Measurements from ENCODE around the gene TXNRD2.

The TXNRD2 gene

DNA sequence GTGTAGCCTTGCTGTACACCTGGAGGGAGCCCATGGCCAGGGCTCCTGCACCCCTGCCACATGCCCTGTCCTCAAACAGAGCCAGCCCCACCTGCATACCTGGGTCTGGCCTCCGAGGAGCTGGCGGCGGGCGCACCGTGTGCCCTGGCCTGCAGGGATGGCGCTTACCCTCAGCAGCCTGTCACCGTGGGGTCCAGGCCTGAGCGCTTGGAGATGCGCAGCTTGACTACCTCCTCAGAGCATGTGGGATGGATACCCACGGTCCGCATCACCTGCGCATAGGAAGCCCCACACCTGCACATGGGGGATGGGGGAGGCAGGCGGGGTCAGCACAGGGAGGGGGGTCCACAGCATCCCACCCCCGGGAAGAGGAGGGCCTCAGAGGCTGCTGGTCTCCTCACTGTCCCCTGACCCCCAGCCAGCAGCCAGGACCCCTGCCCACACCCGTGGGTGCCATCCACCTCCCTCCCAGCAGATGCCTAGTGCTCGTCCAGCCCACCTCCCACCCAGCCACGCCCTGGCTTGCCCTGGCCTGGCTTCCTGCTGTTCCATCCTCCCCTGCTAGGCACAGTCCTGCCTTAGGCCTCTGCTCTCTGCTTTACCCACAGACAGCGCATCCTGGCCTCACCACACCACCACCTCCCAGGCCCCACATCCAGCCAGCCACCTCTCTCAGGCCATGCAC is 64.5 kb downstream of the TXNRD2 start:
- TF ChIP-seq, protein P1, sequence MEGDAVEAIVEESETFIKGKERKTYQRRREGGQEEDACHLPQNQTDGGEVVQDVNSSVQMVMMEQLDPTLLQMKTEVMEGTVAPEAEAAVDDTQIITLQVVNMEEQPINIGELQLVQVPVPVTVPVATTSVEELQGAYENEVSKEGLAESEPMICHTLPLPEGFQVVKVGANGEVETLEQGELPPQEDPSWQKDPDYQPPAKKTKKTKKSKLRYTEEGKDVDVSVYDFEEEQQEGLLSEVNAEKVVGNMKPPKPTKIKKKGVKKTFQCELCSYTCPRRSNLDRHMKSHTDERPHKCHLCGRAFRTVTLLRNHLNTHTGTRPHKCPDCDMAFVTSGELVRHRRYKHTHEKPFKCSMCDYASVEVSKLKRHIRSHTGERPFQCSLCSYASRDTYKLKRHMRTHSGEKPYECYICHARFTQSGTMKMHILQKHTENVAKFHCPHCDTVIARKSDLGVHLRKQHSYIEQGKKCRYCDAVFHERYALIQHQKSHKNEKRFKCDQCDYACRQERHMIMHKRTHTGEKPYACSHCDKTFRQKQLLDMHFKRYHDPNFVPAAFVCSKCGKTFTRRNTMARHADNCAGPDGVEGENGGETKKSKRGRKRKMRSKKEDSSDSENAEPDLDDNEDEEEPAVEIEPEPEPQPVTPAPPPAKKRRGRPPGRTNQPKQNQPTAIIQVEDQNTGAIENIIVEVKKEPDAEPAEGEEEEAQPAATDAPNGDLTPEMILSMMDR (IDR thresholded peaks at IDR 0.05) = no peak

DNA sequence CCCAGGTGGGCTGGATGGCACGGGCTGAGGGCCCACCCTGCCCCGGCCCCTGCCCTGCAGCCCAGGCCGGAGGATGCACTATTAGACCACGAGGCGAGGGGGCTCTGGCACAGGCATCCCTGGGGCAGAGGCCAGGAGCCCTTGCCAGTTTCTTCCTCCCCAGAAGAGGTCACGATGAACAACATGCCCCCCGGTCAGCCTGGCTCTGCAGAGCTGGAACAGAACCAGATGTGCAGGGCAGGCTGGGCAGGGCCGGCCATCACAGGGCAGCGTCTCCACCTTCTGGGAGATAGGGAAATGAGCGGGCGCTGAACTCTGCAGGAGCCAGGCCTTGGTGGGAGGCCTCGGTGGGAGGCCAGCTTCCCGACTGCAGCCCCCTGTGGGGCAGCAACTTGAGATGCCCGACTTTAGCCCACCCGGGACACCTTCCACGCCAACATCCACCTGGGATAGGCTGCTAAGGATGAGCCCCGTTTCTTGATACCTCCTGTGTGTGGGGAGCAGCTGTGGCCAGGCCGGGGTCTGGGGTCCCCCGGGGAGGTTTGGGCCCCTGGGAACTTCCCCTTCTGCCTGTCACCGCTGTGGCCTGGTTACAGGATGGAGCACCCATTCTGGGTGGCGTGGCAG is 65.2 kb downstream of the TXNRD2 start:
- TF ChIP-seq, protein P1 (IDR thresholded peaks at IDR 0.05) = no peak

DNA sequence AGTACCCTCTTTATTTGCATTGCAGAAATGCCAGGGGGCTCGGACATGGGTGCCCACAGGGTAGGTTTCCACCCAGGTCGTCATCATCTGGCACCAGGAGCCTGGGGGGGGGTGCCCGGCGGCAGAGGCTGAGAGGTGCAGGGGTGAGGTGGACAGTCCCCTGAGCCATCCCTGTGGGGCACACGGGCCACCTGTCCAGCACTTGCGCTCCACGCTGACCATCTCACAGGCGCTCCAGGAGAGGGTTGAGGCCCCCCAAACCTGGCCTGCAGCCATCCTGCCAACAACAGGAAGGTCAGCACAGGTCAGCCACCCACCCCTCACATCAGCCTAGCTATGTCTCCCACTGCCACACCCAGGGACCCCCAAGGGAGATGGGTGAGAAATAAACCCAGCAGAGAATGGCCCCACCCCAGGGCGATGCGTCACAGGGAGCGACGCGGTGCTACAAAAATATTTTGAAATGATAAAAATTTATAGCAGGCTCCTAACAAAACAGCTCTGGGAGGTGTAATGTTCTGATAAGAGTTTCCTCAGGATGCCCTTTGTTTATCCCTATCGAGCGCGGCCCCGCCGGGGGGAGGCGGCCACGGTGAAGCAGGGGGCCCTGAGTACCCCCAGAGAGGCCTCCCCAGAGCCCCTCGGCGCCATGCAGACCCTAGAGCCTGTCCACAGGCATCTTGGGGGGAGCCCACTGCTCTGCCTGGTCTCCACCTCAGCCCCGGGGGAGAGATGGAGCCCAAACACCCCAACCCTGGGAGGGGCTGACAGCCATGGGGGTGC is 65.9 kb downstream of the TXNRD2 start:
- TF ChIP-seq, protein P1 (IDR thresholded peaks at IDR 0.05) = no peak

DNA sequence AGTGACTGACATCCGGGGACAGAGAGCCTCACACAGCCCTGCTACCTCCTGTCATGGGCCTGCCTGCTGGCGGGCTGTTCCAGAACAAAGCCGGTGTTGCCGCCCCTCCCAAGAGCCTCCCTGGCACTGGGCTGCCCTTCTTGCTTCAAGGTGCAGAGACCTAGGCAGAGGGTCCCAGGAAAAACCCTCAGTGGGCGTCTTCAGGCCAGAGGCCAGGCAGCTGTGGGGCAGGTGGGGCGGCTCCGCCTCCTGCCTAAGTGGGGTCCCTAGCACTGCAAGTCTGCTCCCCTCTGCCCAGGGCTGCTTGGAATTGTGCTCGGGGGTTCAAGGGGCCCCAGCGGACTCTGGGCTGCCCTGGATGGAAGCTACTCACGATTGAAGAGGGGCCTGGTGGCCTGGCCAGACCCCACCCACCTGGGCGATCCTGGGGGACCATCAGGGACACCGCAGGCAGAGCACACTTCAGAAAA is 66.5 kb downstream of the TXNRD2 start:
- TF ChIP-seq, protein P1 (IDR thresholded peaks at IDR 0.05) = no peak

DNA sequence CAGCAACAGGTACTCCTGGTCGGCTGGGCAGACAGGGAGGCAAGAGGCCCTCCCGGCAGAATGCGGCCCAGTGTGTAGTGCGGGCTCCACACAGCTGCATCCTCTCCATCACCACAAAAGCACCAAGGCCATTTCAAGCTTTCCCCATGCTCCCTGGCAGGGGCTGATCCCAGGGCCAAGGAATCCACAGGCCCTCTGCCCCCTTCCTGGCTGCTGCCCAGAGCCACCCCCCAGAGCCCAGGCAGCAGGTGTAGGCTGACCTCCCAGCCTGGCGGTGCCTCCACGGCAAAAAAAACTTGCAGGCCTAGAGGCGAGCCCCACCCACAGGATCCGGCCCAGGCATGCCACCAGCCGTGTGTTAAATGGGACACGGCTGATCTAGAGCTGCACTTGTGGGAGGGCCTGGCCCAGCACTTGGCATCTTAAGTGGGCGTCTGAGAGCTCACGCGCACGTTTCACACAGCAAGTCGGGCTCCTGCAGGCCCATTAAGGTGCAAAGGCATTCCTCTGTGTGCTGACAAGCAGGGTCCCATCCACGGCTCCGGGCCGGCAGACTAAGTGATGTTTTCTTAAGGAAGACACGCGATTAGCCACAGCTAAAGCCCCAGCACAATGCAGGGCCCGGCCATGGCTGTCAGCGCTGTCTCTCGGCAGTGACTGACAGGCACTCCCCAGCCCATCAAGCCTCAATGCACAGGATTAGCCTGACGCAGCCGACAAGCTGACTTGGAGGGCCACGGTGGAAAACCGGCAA is 67.1 kb downstream of the TXNRD2 start:
- TF ChIP-seq, protein P1 (IDR thresholded peaks at IDR 0.05) = no peak

DNA sequence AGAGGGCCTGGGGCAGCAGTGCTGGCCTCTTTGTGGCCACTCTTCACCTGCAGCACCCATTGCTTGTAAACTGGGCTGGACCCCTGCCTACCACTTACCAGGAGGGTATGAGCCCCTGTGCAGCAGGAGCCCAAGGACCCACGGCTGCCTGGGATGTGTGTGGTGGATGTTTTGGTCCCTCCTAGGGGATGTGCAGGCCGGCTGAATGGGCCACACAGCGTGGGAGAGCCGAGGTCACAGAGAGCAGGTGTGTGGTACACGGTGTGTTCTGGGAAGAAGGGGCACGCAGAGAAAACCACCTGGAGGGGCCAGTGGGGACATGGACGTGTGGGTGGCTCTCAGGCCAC is 67.7 kb downstream of the TXNRD2 start:
- TF ChIP-seq, protein P1 (IDR thresholded peaks at IDR 0.05) = no peak
